Measurements from ENCODE around the gene ADAP1.

GRCh38 chr7:972676-973309 lies 18.3 kb upstream of the ADAP1 start:
- TF ChIP-seq SUZ12 (IDR thresholded peaks at IDR 0.05; ENCODE audit: low read depth, low read length) (no peak), SP2 (CRISPR knock-in tag; IDR thresholded peaks at IDR 0.05) (no peak), GABPA (IDR thresholded peaks at IDR 0.05; ENCODE audit: low read depth, low read length) (no peak), GABPA (CRISPR knock-in tag; IDR thresholded peaks at IDR 0.05; ENCODE audit: low read depth) (no peak), MEIS2 (CRISPR knock-in tag; IDR thresholded peaks at IDR 0.05) (no peak), RAD21 (CRISPR knock-in tag; IDR thresholded peaks at IDR 0.05) (no peak), IRF9 (CRISPR knock-in tag; IDR thresholded peaks at IDR 0.05; ENCODE audit: borderline replicate concordance) (no peak), DNMT1 (CRISPR knock-in tag; IDR thresholded peaks at IDR 0.05) (no peak), NRL (CRISPR knock-in tag; IDR thresholded peaks at IDR 0.05; ENCODE audit: borderline replicate concordance) (no peak), POGZ (CRISPR knock-in tag; IDR thresholded peaks at IDR 0.05) (no peak)
